HepG2 (cell line): Measurements from ENCODE around the gene TNS4. TPM values are rescaled to one million over a fixed set of nuclear protein-coding genes. Genes with fewer than 3 reads are reported as not detected.
A peak's percentile ranks its signal among the peaks of the same experiment; 100 is the strongest.

Experiments
- BORCS8-MEF2B ChIP-seq: sonication (generic); formaldehyde crosslinking; IDR thresholded peaks from 2 replicates; pipeline ENCODE4 v1.8.0; 2022; ENCODE audit warnings: mild to moderate bottlenecking, missing genetic modification reagents
- CBX5 ChIP-seq: sonication (generic); formaldehyde crosslinking; IDR thresholded peaks from 2 replicates; pipeline ENCODE4 v1.4.0; 2020; ENCODE audit warnings: missing genetic modification reagents, borderline replicate concordance
- HOXA3 ChIP-seq: sonication (generic); formaldehyde crosslinking; IDR thresholded peaks from 2 replicates; pipeline ENCODE4 v1.5.0; 2020; ENCODE audit warnings: missing genetic modification reagents
- KLF12 ChIP-seq: sonication (generic); formaldehyde crosslinking; IDR thresholded peaks from 2 replicates; pipeline ENCODE4 v1.4.0; 2020; ENCODE audit warnings: missing genetic modification reagents, borderline replicate concordance
- KLF6 ChIP-seq: IDR thresholded peaks from 2 replicates; pipeline ENCODE4 v1.8.0; 2016; ENCODE audit warnings: missing biosample characterization, missing genetic modification reagents
- MAFF ChIP-seq: IDR thresholded peaks from 2 replicates; pipeline ENCODE4 v1.6.1; 2011; ENCODE audit warnings: low read depth, low read length, improper control_type of control experiment
- MED13 ChIP-seq: sonication (generic); formaldehyde crosslinking; IDR thresholded peaks from 2 replicates; pipeline ENCODE4 v1.5.0; 2020; ENCODE audit warnings: missing genetic modification reagents
- PHF21A ChIP-seq: sonication (generic); formaldehyde crosslinking; IDR thresholded peaks from 2 replicates; pipeline ENCODE4 v1.5.0; 2020; ENCODE audit warnings: mild to moderate bottlenecking, missing genetic modification reagents
- POLR2A ChIP-seq, 2 experiments: IDR thresholded peaks; 2 replicates each; pipeline ENCODE4 v1.6.1; 2011; ENCODE audit warnings: low read depth in 2 of 2, low read length in 2 of 2, mild to moderate bottlenecking in 1 of 2, moderate library complexity in 1 of 2; ENCODE audit not compliant: insufficient read depth in 1 of 2
- POLR2AphosphoS2 ChIP-seq: IDR thresholded peaks from 2 replicates; pipeline ENCODE4 v1.6.1; 2011; ENCODE audit warnings: low read depth, low read length, improper control_type of control experiment
- RFX3 ChIP-seq: IDR thresholded peaks from 2 replicates; pipeline ENCODE4 v1.6.1; 2016; ENCODE audit warnings: missing biosample characterization, missing genetic modification reagents
- SNAI1 ChIP-seq: sonication (generic); formaldehyde crosslinking; IDR thresholded peaks from 2 replicates; pipeline ENCODE4 v1.5.0; 2020; ENCODE audit warnings: mild to moderate bottlenecking, missing genetic modification reagents, borderline replicate concordance
- TEAD3 ChIP-seq: optimal IDR thresholded peaks from 2 replicates; pipeline ENCODE3; 2016; ENCODE audit warnings: borderline replicate concordance
- TFAP4 ChIP-seq: sonication (generic); IDR thresholded peaks from 2 replicates; pipeline ENCODE4 v1.6.1; 2016; ENCODE audit warnings: low read depth, borderline replicate concordance
- U2AF2 ChIP-seq: fragments of 200-400 bp; formaldehyde crosslinking; IDR thresholded peaks from 2 replicates; pipeline ENCODE4 v1.6.1; 2017; ENCODE audit warnings: low read depth, mild to moderate bottlenecking, low read length
- ZBTB4 ChIP-seq: sonication (generic); formaldehyde crosslinking; IDR thresholded peaks from 2 replicates; pipeline ENCODE4 v1.4.0; 2020; ENCODE audit warnings: missing genetic modification reagents, mild to moderate bottlenecking, borderline replicate concordance
- ZNF224 ChIP-seq: sonication (generic); formaldehyde crosslinking; IDR thresholded peaks from 2 replicates; pipeline ENCODE4 v1.5.0; 2020; ENCODE audit warnings: mild to moderate bottlenecking, missing genetic modification reagents
- ZNF230 ChIP-seq: sonication (generic); formaldehyde crosslinking; IDR thresholded peaks from 2 replicates; pipeline ENCODE4 v1.4.0; 2020; ENCODE audit warnings: mild to moderate bottlenecking, missing genetic modification reagents
- ZNF556 ChIP-seq: sonication (generic); formaldehyde crosslinking; IDR thresholded peaks from 2 replicates; pipeline ENCODE4 v1.4.0; 2020; ENCODE audit warnings: mild to moderate bottlenecking, missing genetic modification reagents, borderline replicate concordance
- ZNF598 ChIP-seq: sonication (generic); formaldehyde crosslinking; IDR thresholded peaks from 2 replicates; pipeline ENCODE4 v1.5.1; 2020; ENCODE audit warnings: mild to moderate bottlenecking, missing genetic modification reagents, borderline replicate concordance
- polyA plus RNA-seq, 8 experiments: library from polyadenylated mRNA; depleted of rRNA in 3 of 8; stranded (reverse) in 7 of 8; unstranded in 1 of 8; fragments of >200 nt; fragmentation: Illumina TruSeq in 4 of 8; extraction: Trizol in 4 of 8; gene quantifications; 2 replicates each; pipeline versions ENCODE4 v1.2.1 to v1.2.3, GENCODE V29; 2011 to 2016; ENCODE audit warnings: low read depth in 4 of 8, missing spikeins in 1 of 8, mixed read lengths in 1 of 8; ENCODE audit not compliant: insufficient read depth in 1 of 8
- total RNA-seq, 5 experiments: library from RNA; depleted of rRNA; stranded (reverse); fragments of >200 nt; fragmentation: Illumina TruSeq; extraction: Trizol; gene quantifications; 2 replicates each; pipeline ENCODE4 v1.2.3, GENCODE V29; 2016; ENCODE audit warnings: low read depth in 1 of 5
- TF ChIP-seq, protein P1 (sequence below): sonication (generic); formaldehyde crosslinking; IDR thresholded peaks from 2 replicates; pipeline ENCODE4 v1.4.0; 2020; ENCODE audit warnings: missing genetic modification reagents
- TF ChIP-seq, protein P2 (sequence below): sonication (generic); formaldehyde crosslinking; IDR thresholded peaks from 2 replicates; pipeline ENCODE4 v1.4.0; 2020; ENCODE audit warnings: mild to moderate bottlenecking, missing genetic modification reagents

Gene TNS4
- total and polyA plus RNA-seq, 2 of the 13 experiments (the other 11 are each of a cell fraction or from before 2014, with no cell fraction given), result 0.58 to 2.1 TPM

GRCh38 chr17:40499551-40500189 is 1.8 kb downstream of the TNS4 start (continued):
- TF ChIP-seq POLR2AphosphoS2, result no peak
- TF ChIP-seq KLF12 (CRISPR knock-in tag), result peak; percentile 60; the same call in 1 of the 2 replicates
- TF ChIP-seq SNAI1 (CRISPR knock-in tag), result 0 out of 2 replicates have a peak, but pooled peaks have one; percentile 55
- TF ChIP-seq MAFF, result no peak
- peak; percentile 52; the same call in 1 of the 2 replicates for TF ChIP-seq ZNF598 (CRISPR knock-in tag)
- peak; percentile 9; the same call in 1 of the 2 replicates for TF ChIP-seq HOXA3
- peak; percentile 33; the same call in 1 of the 2 replicates for TF ChIP-seq PHF21A
- TF ChIP-seq BORCS8-MEF2B (CRISPR knock-in tag), result 0 out of 2 replicates have a peak, but pooled peaks have one; percentile 25
- TF ChIP-seq TFAP4, result peak; percentile 88; the same call in 1 of the 2 replicates
- TF ChIP-seq ZNF230 (CRISPR knock-in tag), result no peak
- TF ChIP-seq ZNF224 (CRISPR knock-in tag), result no peak
- TF ChIP-seq, protein P1, sequence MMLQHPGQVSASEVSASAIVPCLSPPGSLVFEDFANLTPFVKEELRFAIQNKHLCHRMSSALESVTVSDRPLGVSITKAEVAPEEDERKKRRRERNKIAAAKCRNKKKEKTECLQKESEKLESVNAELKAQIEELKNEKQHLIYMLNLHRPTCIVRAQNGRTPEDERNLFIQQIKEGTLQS (CRISPR knock-in tag), result 0 out of 2 replicates have a peak, but pooled peaks have one; percentile 15
- no peak for TF ChIP-seq ZBTB4 (CRISPR knock-in tag)
- no peak for TF ChIP-seq RFX3 (CRISPR knock-in tag)
- peak; percentile 57; the same call in 1 of the 2 replicates for TF ChIP-seq MED13 (CRISPR knock-in tag)
- TF ChIP-seq CBX5 (CRISPR knock-in tag), result no peak
- TF ChIP-seq U2AF2, result no peak
- no peak for TF ChIP-seq ZNF556 (CRISPR knock-in tag)
- no peak for TF ChIP-seq KLF6
- no peak for TF ChIP-seq POLR2A (IDR thresholded peaks at IDR 0.05; ENCODE audit: insufficient read depth in 1 of 2, low read depth in 2 of 2, low read length in 2 of 2)
- TF ChIP-seq TEAD3 (CRISPR knock-in tag), result peak; percentile 30
- TF ChIP-seq, protein P2, sequence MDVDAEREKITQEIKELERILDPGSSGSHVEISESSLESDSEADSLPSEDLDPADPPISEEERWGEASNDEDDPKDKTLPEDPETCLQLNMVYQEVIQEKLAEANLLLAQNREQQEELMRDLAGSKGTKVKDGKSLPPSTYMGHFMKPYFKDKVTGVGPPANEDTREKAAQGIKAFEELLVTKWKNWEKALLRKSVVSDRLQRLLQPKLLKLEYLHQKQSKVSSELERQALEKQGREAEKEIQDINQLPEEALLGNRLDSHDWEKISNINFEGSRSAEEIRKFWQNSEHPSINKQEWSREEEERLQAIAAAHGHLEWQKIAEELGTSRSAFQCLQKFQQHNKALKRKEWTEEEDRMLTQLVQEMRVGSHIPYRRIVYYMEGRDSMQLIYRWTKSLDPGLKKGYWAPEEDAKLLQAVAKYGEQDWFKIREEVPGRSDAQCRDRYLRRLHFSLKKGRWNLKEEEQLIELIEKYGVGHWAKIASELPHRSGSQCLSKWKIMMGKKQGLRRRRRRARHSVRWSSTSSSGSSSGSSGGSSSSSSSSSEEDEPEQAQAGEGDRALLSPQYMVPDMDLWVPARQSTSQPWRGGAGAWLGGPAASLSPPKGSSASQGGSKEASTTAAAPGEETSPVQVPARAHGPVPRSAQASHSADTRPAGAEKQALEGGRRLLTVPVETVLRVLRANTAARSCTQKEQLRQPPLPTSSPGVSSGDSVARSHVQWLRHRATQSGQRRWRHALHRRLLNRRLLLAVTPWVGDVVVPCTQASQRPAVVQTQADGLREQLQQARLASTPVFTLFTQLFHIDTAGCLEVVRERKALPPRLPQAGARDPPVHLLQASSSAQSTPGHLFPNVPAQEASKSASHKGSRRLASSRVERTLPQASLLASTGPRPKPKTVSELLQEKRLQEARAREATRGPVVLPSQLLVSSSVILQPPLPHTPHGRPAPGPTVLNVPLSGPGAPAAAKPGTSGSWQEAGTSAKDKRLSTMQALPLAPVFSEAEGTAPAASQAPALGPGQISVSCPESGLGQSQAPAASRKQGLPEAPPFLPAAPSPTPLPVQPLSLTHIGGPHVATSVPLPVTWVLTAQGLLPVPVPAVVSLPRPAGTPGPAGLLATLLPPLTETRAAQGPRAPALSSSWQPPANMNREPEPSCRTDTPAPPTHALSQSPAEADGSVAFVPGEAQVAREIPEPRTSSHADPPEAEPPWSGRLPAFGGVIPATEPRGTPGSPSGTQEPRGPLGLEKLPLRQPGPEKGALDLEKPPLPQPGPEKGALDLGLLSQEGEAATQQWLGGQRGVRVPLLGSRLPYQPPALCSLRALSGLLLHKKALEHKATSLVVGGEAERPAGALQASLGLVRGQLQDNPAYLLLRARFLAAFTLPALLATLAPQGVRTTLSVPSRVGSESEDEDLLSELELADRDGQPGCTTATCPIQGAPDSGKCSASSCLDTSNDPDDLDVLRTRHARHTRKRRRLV (CRISPR knock-in tag), result no peak
